ENCODE results near the gene TM4SF18.

Gene TM4SF18

DNA sequence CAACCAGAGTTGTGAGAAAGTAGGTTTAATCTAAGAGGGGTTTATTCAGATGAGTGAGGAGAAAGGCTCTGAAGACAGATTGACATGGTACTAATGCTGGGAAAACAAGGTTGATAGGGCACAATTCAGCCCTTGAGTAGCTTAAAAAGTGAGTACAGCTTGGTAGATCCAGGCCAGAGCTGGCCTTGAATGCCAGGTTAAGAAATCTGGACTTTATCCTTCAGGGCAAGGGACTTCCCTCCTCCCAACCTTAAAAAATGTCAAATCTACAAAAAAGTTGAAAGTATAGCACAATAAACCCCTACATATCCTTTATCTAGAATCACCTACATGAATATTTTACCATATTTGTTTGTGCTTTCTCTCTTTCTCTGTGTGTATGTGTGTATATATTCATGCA is 7.9 kb downstream of the TM4SF18 start:
- no peak for DNase-seq

DNA sequence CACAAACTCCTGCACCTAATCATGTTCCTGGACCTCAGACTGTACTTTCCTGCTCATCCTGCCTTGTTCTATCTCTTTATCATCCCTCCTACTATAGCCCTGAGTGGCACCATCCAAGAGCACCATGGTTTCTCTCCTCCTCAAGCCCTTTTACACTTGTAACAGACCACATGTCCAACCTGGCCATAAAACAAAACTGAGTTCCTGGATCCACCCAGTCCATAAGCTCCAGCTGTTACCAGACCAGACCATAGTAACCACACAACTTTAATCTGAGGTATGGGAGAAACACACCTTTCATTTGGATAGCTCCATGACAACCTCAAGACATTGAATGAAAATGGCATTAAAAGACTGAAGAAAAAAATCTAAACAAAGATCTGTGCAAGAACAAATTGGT is 9.1 kb downstream of the TM4SF18 start:
- DNase-seq, result no peak

DNA sequence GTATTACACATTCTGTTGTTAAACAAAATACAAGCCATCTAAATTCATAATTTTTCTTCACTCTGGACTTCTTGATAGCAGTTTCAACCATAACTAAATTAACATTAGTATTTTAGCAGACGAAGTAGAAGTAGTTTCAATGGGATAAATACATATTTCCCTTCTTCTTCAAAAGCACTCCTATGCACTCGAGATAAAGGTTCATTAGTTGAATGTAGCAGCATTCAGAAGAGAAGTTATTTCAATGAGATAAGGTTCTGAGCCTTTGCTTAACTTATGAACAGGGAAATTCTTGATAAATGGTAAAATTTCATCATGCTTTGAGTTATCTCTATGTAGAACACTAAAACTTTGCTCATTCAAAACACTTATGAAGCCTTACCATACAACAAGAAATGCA is 11.8 kb downstream of the TM4SF18 start:
- DNase-seq, result no peak

DNA sequence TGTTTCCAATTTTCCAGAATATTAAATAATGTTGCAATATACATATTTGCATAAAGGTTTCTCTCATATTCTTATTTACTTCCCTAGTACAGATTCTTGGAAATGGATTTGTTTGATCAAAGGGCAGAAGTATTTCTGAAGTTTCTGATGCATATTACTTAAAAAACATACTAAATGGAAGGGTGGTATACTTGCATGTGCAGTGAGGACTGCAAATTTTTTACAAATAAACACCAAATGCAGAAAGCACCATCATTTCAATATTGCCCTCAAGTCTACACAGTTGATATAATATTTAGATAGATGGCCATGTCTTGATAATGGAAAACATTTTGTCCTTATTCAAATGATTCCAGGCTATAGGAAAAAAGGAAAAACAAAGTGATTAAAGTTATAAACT is 12.3 kb downstream of the TM4SF18 start:
- DNase-seq, result no peak

DNA sequence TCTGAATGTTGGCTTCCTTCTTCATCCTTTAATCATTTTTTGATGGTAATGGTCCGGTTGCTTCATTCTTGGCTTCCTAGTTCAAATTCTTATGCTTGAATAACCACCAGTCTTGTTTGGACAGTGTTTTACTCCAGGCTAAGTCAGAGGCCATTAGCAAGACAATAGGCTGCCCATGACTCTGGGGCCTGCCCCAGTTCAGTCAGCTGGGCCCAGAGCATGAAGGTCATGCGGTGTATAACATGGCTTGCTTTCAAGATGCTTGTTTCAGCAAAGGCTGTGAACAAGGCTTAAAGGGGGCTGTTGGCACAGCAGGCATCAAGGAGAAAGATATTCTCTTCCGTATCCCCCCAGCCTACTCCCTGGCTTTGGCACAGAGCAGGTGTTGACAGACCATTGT is 13.7 kb downstream of the TM4SF18 start:
- no peak for DNase-seq

- DNase-seq, result no peak
Measured at GRCh38 chr3:149317072-149317471, 16.4 kb downstream of the TM4SF18 start.

DNA sequence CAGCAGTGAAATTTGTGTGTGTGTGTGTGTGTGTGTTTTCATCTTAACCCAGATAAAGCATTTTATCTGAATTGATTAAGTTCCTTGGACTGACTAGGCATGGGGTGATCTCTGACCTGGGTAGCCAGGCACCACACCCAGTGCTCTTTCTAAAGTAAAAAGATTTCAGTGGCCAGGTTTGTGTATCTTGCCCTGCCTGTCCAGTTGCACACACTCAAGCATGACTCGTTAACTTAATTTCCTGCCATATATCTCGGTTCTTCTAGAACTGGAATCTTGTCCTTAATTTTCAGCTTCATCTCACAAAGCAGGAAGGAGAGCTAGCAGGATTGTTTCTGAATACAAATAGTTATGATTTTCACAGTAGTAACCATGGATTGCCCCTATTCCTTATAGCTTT is 17.0 kb downstream of the TM4SF18 start:
- no peak for DNase-seq

DNA sequence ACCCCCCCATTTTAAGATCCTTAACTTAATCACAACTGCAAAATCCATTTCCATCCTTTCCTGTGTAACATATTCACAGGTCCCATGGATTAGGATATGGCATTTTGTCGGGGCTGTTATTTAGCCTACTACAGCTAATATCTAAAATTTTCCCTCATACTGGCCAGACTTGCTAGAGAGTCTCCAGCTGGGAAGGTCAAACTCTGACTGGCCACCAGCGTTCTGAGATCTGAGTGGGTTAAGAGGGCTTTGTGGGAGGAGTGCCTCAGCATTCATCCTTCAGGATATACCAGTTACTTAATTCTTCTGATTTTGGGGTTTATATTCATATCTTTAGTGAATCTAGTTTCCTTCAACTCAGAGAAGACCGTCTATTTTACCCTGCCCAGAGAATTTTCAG is 17.7 kb downstream of the TM4SF18 start:
- DNase-seq, result no peak

- no peak for DNase-seq
Measured at GRCh38 chr3:149314807-149315578, 18.4 kb downstream of the TM4SF18 start.

DNA sequence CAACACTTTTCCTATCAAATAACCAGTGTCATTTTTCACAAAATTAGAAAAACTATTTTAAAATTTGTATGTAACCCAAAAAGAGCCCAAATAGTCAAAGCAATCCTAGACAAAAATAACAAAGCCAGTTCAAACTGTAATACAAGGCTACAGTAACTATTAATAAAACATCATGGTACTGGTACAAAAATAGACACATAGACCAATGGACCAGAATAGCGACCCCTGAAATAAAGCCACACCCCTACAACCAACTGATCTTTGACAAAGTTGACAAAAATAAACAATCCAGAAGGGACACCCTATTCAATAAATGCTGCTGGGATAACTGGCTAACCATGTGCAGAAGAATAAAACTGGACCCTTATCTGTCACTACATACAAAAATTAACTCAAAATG is 19.9 kb downstream of the TM4SF18 start:
- no peak for DNase-seq

GRCh38 chr3:149310796-149311534 is 22.5 kb downstream of the TM4SF18 start:
- DNase-seq, result no peak

- no peak for DNase-seq
Measured at GRCh38 chr3:149307435-149307783, 26.0 kb downstream of the TM4SF18 start.

DNA sequence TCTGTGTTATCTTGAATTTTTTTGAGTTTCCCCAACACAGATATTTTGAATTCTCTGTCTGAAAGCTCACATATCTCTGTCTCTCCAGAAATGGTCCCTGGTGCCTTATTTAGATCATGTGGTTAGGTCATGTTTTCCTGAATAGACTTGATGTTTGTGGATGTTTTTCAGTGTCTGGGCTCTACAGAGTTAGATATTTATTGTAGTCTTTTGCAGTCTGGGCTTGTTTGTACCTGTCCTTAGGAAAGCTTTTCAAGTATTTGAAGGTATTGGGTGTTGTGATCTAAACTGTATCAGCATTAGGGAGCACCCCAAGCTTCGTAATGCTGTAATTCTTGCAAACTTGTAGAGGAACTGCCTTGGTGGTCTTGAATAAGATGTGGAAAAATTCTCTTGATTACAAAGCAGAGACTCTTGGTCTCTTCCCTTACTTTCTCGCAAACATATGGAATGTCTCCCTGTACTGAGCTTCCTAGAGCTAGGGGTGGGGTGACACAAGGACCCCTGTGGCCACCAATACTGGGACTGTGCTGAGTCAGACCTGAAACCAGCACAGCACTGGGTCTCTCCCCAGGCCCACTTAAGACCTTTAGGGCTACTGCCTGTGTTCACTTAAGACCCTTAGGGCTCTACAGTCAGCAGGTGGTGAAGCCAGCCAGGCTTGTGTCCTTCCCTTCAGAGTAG is 26.5 kb downstream of the TM4SF18 start:
- no peak for DNase-seq

- no peak for DNase-seq
Measured at GRCh38 chr3:149305376-149305775, 28.1 kb downstream of the TM4SF18 start.

GRCh38 chr3:149299938-149300801 is 33.3 kb downstream of the TM4SF18 start:
- DNase-seq, result no peak

GRCh38 chr3:149296972-149297371 is 36.5 kb downstream of the TM4SF18 start:
- no peak for DNase-seq

DNA sequence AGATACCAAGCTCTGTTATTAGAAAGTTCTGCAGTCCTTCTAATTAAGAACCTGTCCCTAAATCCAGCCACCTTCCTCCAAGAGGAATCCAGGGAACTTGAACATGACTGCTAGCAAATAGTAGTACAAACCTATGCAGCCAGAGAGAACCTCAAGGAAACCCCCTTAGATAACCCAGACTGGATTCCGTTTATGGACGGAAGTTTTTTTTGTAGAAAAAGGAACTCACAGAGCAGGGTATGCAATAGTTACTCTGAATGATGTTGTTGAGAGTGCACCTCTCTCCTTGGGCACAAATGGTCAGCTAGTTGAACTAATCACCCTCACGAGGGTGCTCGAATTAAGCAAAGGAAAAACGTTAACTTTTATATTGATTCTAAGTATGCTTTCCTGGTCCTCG is 40.8 kb downstream of the TM4SF18 start:
- no peak for DNase-seq

- no peak for DNase-seq
Measured at GRCh38 chr3:149291178-149291577, 42.3 kb downstream of the TM4SF18 start.

DNA sequence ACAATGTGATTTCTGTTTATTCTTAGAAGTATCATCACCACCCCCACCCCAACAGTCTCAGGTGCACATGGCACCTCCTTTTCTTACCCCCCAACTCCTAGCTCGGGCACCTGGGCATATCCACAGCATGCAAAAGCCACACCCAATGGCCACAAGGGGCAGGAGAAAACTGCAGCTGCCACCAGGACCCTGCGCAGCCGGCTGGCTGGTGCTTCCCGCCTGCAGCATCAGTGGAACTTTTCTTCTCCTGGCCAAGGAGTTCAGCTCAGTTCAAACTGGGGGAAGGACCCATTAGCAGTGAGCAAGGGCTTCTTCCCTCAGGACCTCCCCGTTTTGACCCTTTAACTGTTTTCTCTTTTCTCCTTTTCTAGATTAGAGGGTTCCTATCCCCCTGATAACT is 44.8 kb downstream of the TM4SF18 start:
- DNase-seq, result no peak

GRCh38 chr3:149284034-149284433 is 49.4 kb downstream of the TM4SF18 start:
- no peak for DNase-seq

DNA sequence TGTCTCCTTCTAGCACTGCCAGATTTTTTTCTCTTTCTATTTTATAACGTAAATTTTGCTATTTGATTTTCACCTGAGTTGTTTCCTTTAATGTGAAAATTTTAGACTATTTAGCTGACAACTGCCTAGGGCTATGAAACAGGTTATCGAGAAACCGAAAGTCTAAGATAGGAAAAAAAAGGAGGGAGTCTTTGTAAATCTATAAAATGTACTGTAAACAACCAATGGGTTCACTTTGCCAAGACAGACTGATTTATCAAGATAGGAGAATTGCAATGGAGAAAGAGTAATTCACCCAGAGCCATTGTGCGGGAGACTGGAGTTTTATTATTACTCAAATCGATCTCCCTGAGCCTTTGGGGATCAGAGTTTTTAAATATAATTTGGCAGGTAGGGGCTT is 50.0 kb downstream of the TM4SF18 start:
- DNase-seq, result no peak

DNA sequence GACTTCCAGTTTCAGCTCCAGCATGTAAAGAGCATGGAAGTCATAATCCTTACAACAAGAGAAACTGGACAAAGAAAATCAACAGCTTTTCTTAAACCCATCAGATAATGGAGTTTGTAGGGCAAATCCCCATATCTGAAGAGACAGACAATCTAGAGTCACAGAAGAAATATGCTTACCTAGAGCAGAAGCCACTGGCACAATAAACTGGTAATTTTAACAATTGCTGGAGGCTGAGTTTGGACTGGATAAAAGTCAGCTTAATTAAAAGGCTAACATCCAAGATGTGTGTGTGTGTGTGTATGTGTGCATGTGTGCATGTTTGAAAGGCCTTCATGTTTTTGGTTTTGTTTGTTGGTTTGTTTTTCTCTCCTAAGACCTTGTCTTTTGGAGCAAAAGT is 50.6 kb downstream of the TM4SF18 start:
- DNase-seq, result no peak

DNA sequence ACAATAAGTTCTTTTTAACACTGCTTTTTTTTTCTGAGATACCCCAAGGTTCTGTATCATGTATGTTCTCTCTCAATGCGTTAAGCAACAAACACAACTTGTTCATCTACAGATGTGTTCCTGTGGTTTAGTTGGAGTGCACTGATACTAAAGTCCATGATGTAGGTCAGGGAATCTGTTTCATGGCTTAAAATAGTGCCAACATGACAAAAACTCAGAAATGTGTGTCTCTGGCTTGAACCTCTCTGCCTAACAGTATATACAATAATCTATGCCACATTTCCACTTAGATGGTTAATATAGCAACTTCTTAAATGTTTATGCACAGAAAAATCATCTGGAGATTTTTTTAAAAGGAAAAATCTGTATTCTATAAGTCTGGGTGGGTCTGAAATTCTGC is 51.1 kb downstream of the TM4SF18 start:
- DNase-seq, result no peak
